Tibial nerve (tissue), 3 donors: ENCODE measurements around the gene LGI4.

ENCODE experiments used
- CTCF ChIP-seq, 5 experiments: fragments of 200-600 bp in 3 of 5; fragments of 450-650 bp in 2 of 5; sonication (generic) in 3 of 5; IDR thresholded peaks; one replicate each; pipeline ENCODE4 v1.5.1; 2016 to 2019; ENCODE audit warnings: antibody characterized with exemption in 5 of 5, mild to moderate bottlenecking in 3 of 5, moderate library complexity in 2 of 5
- POLR2A ChIP-seq, 2 donors: fragments of 450-650 bp; IDR thresholded peaks; one replicate each; pipeline ENCODE4 v1.6.1; 2017; ENCODE audit warnings: antibody characterized with exemption in 2 of 2, mild to moderate bottlenecking in 2 of 2, moderate library complexity in 2 of 2

GRCh38 chr19:35120492-35120891 lies 14.4 kb downstream of the LGI4 start:
- no peak for TF ChIP-seq CTCF (IDR thresholded peaks at IDR 0.05)
- TF ChIP-seq POLR2A (IDR thresholded peaks at IDR 0.05): peak in 1 of 2 donors; percentile 18
